Right cardiac atrium (tissue), 5 donors: ENCODE measurements around the gene IQCM. TPM values are rescaled to one million over a fixed set of nuclear protein-coding genes. Genes with fewer than 3 reads are reported as not detected.
"Not testable (repeated sequence)": the region's sequence is repeated elsewhere in the genome, so short reads cannot be mapped to it uniquely, and the experiment has no call there.

ENCODE experiments used
- ATAC-seq, 2 donors: fragments of 200-7000 bp; cut with Tn5 transposase; one replicate each; pipeline versions ENCODE4 v1.8.0 to v1.9.1; 2020; ENCODE audit warnings: moderate library complexity in 2 of 2, mild to moderate bottlenecking in 1 of 2
- DNase-seq, 3 donors: peaks; one replicate each; pipeline ENCODE4 v3.0.0-alpha.2; 2020
- H3K27ac ChIP-seq: one replicate; pipeline ENCODE4 v1.5.1; 2013; ENCODE audit warnings: mild to moderate bottlenecking, low read length, control low read depth, moderate library complexity
- H3K27me3 ChIP-seq: one replicate; pipeline ENCODE4 v1.6.1; 2013; ENCODE audit not compliant: control insufficient read depth, insufficient read depth
- H3K4me1 ChIP-seq: one replicate; pipeline ENCODE4 v1.6.1; 2013; ENCODE audit warnings: low read length; ENCODE audit not compliant: control insufficient read depth, insufficient read depth
- H3K4me3 ChIP-seq: one replicate; pipeline ENCODE4 v1.5.1; 2013; ENCODE audit warnings: low read length, control low read depth
- H3K9me3 ChIP-seq: one replicate; pipeline ENCODE4 v1.6.1; 2013; ENCODE audit warnings: low read length; ENCODE audit not compliant: control insufficient read depth
- WGBS: extraction: QIAGEN DNeasy Blood & Tissue Kit; methylation state at CpG from one replicate; pipeline ENCODE4 v1.1.7; 2013; 5-methylcytosine and 5-hydroxymethylcytosine counted together
- intact Hi-C, 4 donors: fragments of 100-400 bp; cut with DNase I; formaldehyde crosslinking; loops; one replicate each; pipeline versions ENCODE4 v1.11.0 to v1.14.0; 2022 to 2023
- polyA plus RNA-seq: library from polyadenylated mRNA; stranded (reverse); fragments of 200-250 nt; gene quantifications from one replicate; pipeline ENCODE4 v1.2.3, GENCODE V29; 2013
- total RNA-seq, 4 donors: library from RNA; stranded (reverse); fragmentation: NEBNext Ultra II Directional; extraction: Animal tissue kit (Norgen Biotek cat#: 25700); gene quantifications; one replicate each; pipeline ENCODE4 v1.2.1, GENCODE V29; 2021
- donor health status: healthy with polysubstance abuse.
- donor health status: DM: no; HTN: yes; CAD: no.
- donor health status: DM: no; HTN: no; CAD: no.
- donor health status: DM: no; HTN: yes; CAD: no; lungs with severe emphysema.
- donor health status: DM: yes; HTN: yes; CAD: no.

The IQCM gene
- total and polyA plus RNA-seq, 5 donors = not detected

- intact Hi-C loops = no loop called here
- no peak overlapping the region for H3K27ac ChIP-seq
- H3K27me3 ChIP-seq = no peaks in the 10 kb centered on the region
- no peaks in the 10 kb centered on the region for H3K4me1 ChIP-seq
- no peaks in the 10 kb centered on the region for H3K9me3 ChIP-seq
- ATAC-seq = no peak
- H3K4me3 ChIP-seq = no peak overlapping the region
- DNase-seq = no peak
Observed at GRCh38 chr4:149513081-149513480, 302.6 kb downstream of the IQCM start.

- 36% methylated on average over 1 of the region's 1 CpG for WGBS
- intact Hi-C loops = no loop called here
- H3K27ac ChIP-seq = no peak overlapping the region
- no peak overlapping the region for H3K4me3 ChIP-seq
- no peaks in the 10 kb centered on the region for H3K27me3 ChIP-seq
- no peaks in the 10 kb centered on the region for H3K9me3 ChIP-seq
- DNase-seq = no peak
- no peaks in the 10 kb centered on the region for H3K4me1 ChIP-seq
- no peak for ATAC-seq
Observed at GRCh38 chr4:149512501-149512900, 303.1 kb downstream of the IQCM start.

GRCh38 chr4:149511558-149512298 is 303.9 kb downstream of the IQCM start:
- no peak for ATAC-seq
- H3K27me3 ChIP-seq = no peaks in the 10 kb centered on the region

GRCh38 chr4:149507309-149507708 is 308.3 kb downstream of the IQCM start:
- ATAC-seq, H3K4me1 ChIP-seq, H3K4me3 ChIP-seq, intact Hi-C loops, DNase-seq, H3K27ac ChIP-seq, H3K9me3 ChIP-seq, H3K27me3 ChIP-seq: not testable (repeated sequence)
- WGBS = 100% methylated on average over 1 of the region's 1 CpG

More at GRCh38 chr4:149511558-149512298, 303.9 kb downstream of the IQCM start:
- Histone ChIP-seq H3K9me3 (no peaks in the 10 kb centered on the region), H3K4me1 (no peaks in the 10 kb centered on the region), H3K27ac (no peak overlapping the region), H3K4me3 (no peak overlapping the region)
- intact Hi-C loops = no loop called here
- 92% methylated on average over 2 of the region's 2 CpGs for WGBS
- no peak for DNase-seq

GRCh38 chr4:149500806-149501205 is 314.8 kb downstream of the IQCM start:
- whole genome bisulfite sequencing = 47% methylated on average over 2 of the region's 2 CpGs
- no peak overlapping the region for H3K27ac ChIP-seq
- intact Hi-C loops = no loop called here

GRCh38 chr4:149499726-149500125 is 315.9 kb downstream of the IQCM start:
- Histone ChIP-seq H3K27me3 (no peaks in the 10 kb centered on the region), H3K4me3 (no peak overlapping the region), H3K27ac (no peak overlapping the region), H3K9me3 (no peaks in the 10 kb centered on the region), H3K4me1 (no peaks in the 10 kb centered on the region)
- no peak for DNase-seq
- ATAC-seq = no peak
- WGBS = 72% methylated on average over 2 of the region's 2 CpGs
- intact Hi-C loops = no loop called here

More at GRCh38 chr4:149500806-149501205, 314.8 kb downstream of the IQCM start:
- H3K4me1 ChIP-seq = no peaks in the 10 kb centered on the region
- ATAC-seq (no peak), DNase-seq (no peak)
- no peaks in the 10 kb centered on the region for H3K9me3 ChIP-seq
- no peaks in the 10 kb centered on the region for H3K27me3 ChIP-seq
- H3K4me3 ChIP-seq = no peak overlapping the region

GRCh38 chr4:149498246-149498645 is 317.4 kb downstream of the IQCM start:
- Histone ChIP-seq H3K4me1 (no peaks in the 10 kb centered on the region), H3K9me3 (no peaks in the 10 kb centered on the region), H3K4me3 (no peak overlapping the region), H3K27ac (no peak overlapping the region), H3K27me3 (no peaks in the 10 kb centered on the region)
- 70% methylated on average over 3 of the region's 3 CpGs for WGBS
- intact Hi-C loops = no loop called here
- ATAC-seq (no peak), DNase-seq (no peak)

GRCh38 chr4:149493492-149493891 is 322.2 kb downstream of the IQCM start:
- H3K27me3 ChIP-seq = no peaks in the 10 kb centered on the region
- H3K4me3 ChIP-seq = no peak overlapping the region
- DNase-seq (no peak), ATAC-seq (no peak)
- no peak overlapping the region for H3K27ac ChIP-seq
- WGBS = 71% methylated on average over 2 of the region's 2 CpGs
- no peaks in the 10 kb centered on the region for H3K9me3 ChIP-seq
- H3K4me1 ChIP-seq = no peaks in the 10 kb centered on the region
- intact Hi-C loops = no loop called here

GRCh38 chr4:149489321-149489720 is 326.3 kb downstream of the IQCM start:
- no peak overlapping the region for H3K27ac ChIP-seq
- WGBS = 36% methylated on average over 1 of the region's 1 CpG
- no peaks in the 10 kb centered on the region for H3K4me1 ChIP-seq
- ATAC-seq (no peak), DNase-seq (no peak)
- no peaks in the 10 kb centered on the region for H3K27me3 ChIP-seq
- no peaks in the 10 kb centered on the region for H3K9me3 ChIP-seq
- intact Hi-C loops = no loop called here
- H3K4me3 ChIP-seq = no peak overlapping the region

GRCh38 chr4:149486861-149487260 is 328.8 kb downstream of the IQCM start:
- H3K4me1 ChIP-seq = no peaks in the 10 kb centered on the region
- intact Hi-C loops = no loop called here
- no peak overlapping the region for H3K4me3 ChIP-seq

GRCh38 chr4:149468669-149469068 is 347.0 kb downstream of the IQCM start:
- H3K4me1 ChIP-seq, H3K27ac ChIP-seq, DNase-seq, intact Hi-C loops, H3K27me3 ChIP-seq, H3K4me3 ChIP-seq, ATAC-seq, H3K9me3 ChIP-seq: not testable (repeated sequence)
- 84% methylated on average over 3 of the region's 3 CpGs for WGBS

More at GRCh38 chr4:149486861-149487260, 328.8 kb downstream of the IQCM start:
- ATAC-seq = no peak
- no peaks in the 10 kb centered on the region for H3K27me3 ChIP-seq
- no peak for DNase-seq
- H3K9me3 ChIP-seq = no peaks in the 10 kb centered on the region
- H3K27ac ChIP-seq = no peak overlapping the region

- no peaks in the 10 kb centered on the region for H3K27me3 ChIP-seq
- intact Hi-C loops = no loop called here
- no peaks in the 10 kb centered on the region for H3K4me1 ChIP-seq
- DNase-seq (no peak), ATAC-seq (no peak)
- no peak overlapping the region for H3K4me3 ChIP-seq
- H3K27ac ChIP-seq = no peak overlapping the region
- H3K9me3 ChIP-seq = no peaks in the 10 kb centered on the region
Observed at GRCh38 chr4:149466446-149466845, 349.2 kb downstream of the IQCM start.
